ENCODE measurements around the gene SF3B2.

Gene SF3B2

GRCh38 chr11:66080055-66080817 is 28.1 kb downstream of the SF3B2 start:
- TF ChIP-seq SIN3A (IDR thresholded peaks at IDR 0.05; ENCODE audit: borderline replicate concordance, insufficient read depth, low read length) (no peak), POLR2AphosphoS5 (IDR thresholded peaks at IDR 0.05; ENCODE audit: low read depth, low read length) (no peak), TAF1 (IDR thresholded peaks at IDR 0.05; ENCODE audit: borderline replicate concordance, insufficient read depth, low read length) (no peak), FOXP2 (optimal IDR thresholded peaks at IDR 0.05; ENCODE audit: borderline replicate concordance, extremely low read depth, extremely low read length, insufficient read depth) (no peak), REST (IDR thresholded peaks at IDR 0.05; ENCODE audit: insufficient read depth in 1 of 2, low read depth in 2 of 2, low read length in 2 of 2) (no peak)

GRCh38 chr11:66081505-66081904 is 29.3 kb downstream of the SF3B2 start:
- TF ChIP-seq POLR2AphosphoS5 (IDR thresholded peaks at IDR 0.05; ENCODE audit: low read depth, low read length) (no peak), SIN3A (IDR thresholded peaks at IDR 0.05; ENCODE audit: borderline replicate concordance, insufficient read depth, low read length) (no peak), REST (IDR thresholded peaks at IDR 0.05; ENCODE audit: insufficient read depth in 1 of 2, low read depth in 2 of 2, low read length in 2 of 2) (no peak), TAF1 (IDR thresholded peaks at IDR 0.05; ENCODE audit: borderline replicate concordance, insufficient read depth, low read length) (no peak), FOXP2 (optimal IDR thresholded peaks at IDR 0.05; ENCODE audit: borderline replicate concordance, extremely low read depth, extremely low read length, insufficient read depth) (no peak)

- TF ChIP-seq REST (IDR thresholded peaks at IDR 0.05; ENCODE audit: insufficient read depth in 1 of 2, low read depth in 2 of 2, low read length in 2 of 2) (no peak), TAF1 (IDR thresholded peaks at IDR 0.05; ENCODE audit: borderline replicate concordance, insufficient read depth, low read length) (no peak), SIN3A (IDR thresholded peaks at IDR 0.05; ENCODE audit: borderline replicate concordance, insufficient read depth, low read length) (0 out of 2 replicates have a peak, but pooled peaks have one; percentile 25), FOXP2 (optimal IDR thresholded peaks at IDR 0.05; ENCODE audit: borderline replicate concordance, extremely low read depth, extremely low read length, insufficient read depth) (no peak)
Observed at GRCh38 chr11:66082946-66083698, 31.0 kb downstream of the SF3B2 start.

GRCh38 chr11:66083767-66084166 is 31.6 kb downstream of the SF3B2 start:
- TF ChIP-seq TAF1 (IDR thresholded peaks at IDR 0.05; ENCODE audit: borderline replicate concordance, insufficient read depth, low read length) (no peak), FOXP2 (optimal IDR thresholded peaks at IDR 0.05; ENCODE audit: borderline replicate concordance, extremely low read depth, extremely low read length, insufficient read depth) (no peak), SIN3A (IDR thresholded peaks at IDR 0.05; ENCODE audit: borderline replicate concordance, insufficient read depth, low read length) (no peak), POLR2AphosphoS5 (IDR thresholded peaks at IDR 0.05; ENCODE audit: low read depth, low read length) (no peak), REST (IDR thresholded peaks at IDR 0.05; ENCODE audit: insufficient read depth in 1 of 2, low read depth in 2 of 2, low read length in 2 of 2) (no peak)

Data from PFSK-1 (cell line).